HepG2 (cell line): ENCODE measurements around the gene SZRD1. TPM values are rescaled to one million over a fixed set of nuclear protein-coding genes. Genes with fewer than 3 reads are reported as not detected.

ENCODE experiments used
- CBX1 ChIP-seq: IDR thresholded peaks from one replicate; pipeline ENCODE4 v1.6.1; 2016; ENCODE audit warnings: antibody characterized with exemption, low read depth
- HOXA3 ChIP-seq: sonication (generic); formaldehyde crosslinking; IDR thresholded peaks from 2 replicates; pipeline ENCODE4 v1.5.0; 2020; ENCODE audit warnings: missing genetic modification reagents
- IRF2 ChIP-seq: IDR thresholded peaks from 2 replicates; pipeline ENCODE4 v1.6.1; 2018; ENCODE audit warnings: missing genetic modification reagents, missing compliant biosample characterization
- MBNL3 ChIP-seq: fragments of 250-450 bp; sonication (Bioruptor Pico); conservative IDR thresholded peaks from 2 replicates; pipeline ENCODE4 v1.8.0; 2022; ENCODE audit warnings: mild to moderate bottlenecking, inconsistent platforms
- MED8 ChIP-seq: sonication (generic); formaldehyde crosslinking; IDR thresholded peaks from 2 replicates; pipeline ENCODE4 v1.8.1; 2023; ENCODE audit warnings: mild to moderate bottlenecking, missing genetic modification reagents; ENCODE audit not compliant: insufficient replicate concordance
- NFKBIZ ChIP-seq: IDR thresholded peaks from 2 replicates; pipeline ENCODE4 v1.6.1; 2018; ENCODE audit warnings: missing genetic modification reagents, missing compliant biosample characterization
- NR2F1 ChIP-seq, 2 experiments: fragments of 450-650 bp in 1 of 2; formaldehyde crosslinking in 1 of 2; IDR thresholded peaks; 2 replicates each; pipeline versions ENCODE4 v1.5.0 to v1.6.1; 2016 to 2020; ENCODE audit warnings: mild to moderate bottlenecking in 1 of 2, missing compliant biosample characterization in 1 of 2, missing genetic modification reagents in 1 of 2, moderate library complexity in 1 of 2
- RXRA ChIP-seq: sonication (generic); formaldehyde crosslinking; IDR thresholded peaks from 2 replicates; pipeline ENCODE4 v1.5.1; 2020; ENCODE audit warnings: missing genetic modification reagents
- SKI ChIP-seq: fragments of 450-650 bp; IDR thresholded peaks from one replicate; pipeline ENCODE4 v1.6.1; 2018; ENCODE audit warnings: mild to moderate bottlenecking; ENCODE audit not compliant: partially characterized antibody
- SMAD1 ChIP-seq: sonication (generic); formaldehyde crosslinking; IDR thresholded peaks from 2 replicates; pipeline ENCODE4 v1.4.0; 2020; ENCODE audit warnings: missing genetic modification reagents, low read depth, mild to moderate bottlenecking, borderline replicate concordance
- YEATS4 ChIP-seq: sonication (generic); formaldehyde crosslinking; IDR thresholded peaks from 2 replicates; pipeline ENCODE4 v1.4.0; 2020; ENCODE audit warnings: missing genetic modification reagents, borderline replicate concordance
- ZNF136 ChIP-seq: sonication (generic); formaldehyde crosslinking; IDR thresholded peaks from 2 replicates; pipeline ENCODE4 v1.8.1; 2022; ENCODE audit warnings: low read depth, mild to moderate bottlenecking, moderate library complexity, missing genetic modification reagents
- ZNF556 ChIP-seq: sonication (generic); formaldehyde crosslinking; IDR thresholded peaks from 2 replicates; pipeline ENCODE4 v1.4.0; 2020; ENCODE audit warnings: mild to moderate bottlenecking, missing genetic modification reagents, borderline replicate concordance
- ZNF713 ChIP-seq: sonication (generic); formaldehyde crosslinking; IDR thresholded peaks from 2 replicates; pipeline ENCODE4 v1.4.0; 2020; ENCODE audit warnings: mild to moderate bottlenecking, missing genetic modification reagents
- ZSCAN31 ChIP-seq: sonication (generic); formaldehyde crosslinking; IDR thresholded peaks from 2 replicates; pipeline ENCODE4 v1.5.0; 2020; ENCODE audit warnings: low read depth, mild to moderate bottlenecking, missing genetic modification reagents
- polyA plus RNA-seq, 8 experiments: library from polyadenylated mRNA; depleted of rRNA in 3 of 8; stranded (reverse) in 7 of 8; unstranded in 1 of 8; fragments of >200 nt; fragmentation: Illumina TruSeq in 4 of 8; extraction: Trizol in 4 of 8; gene quantifications; 2 replicates each; pipeline versions ENCODE4 v1.2.1 to v1.2.3, GENCODE V29; 2011 to 2016; ENCODE audit warnings: low read depth in 4 of 8, missing spikeins in 1 of 8, mixed read lengths in 1 of 8; ENCODE audit not compliant: insufficient read depth in 1 of 8
- total RNA-seq, 5 experiments: library from RNA; depleted of rRNA; stranded (reverse); fragments of >200 nt; fragmentation: Illumina TruSeq; extraction: Trizol; gene quantifications; 2 replicates each; pipeline ENCODE4 v1.2.3, GENCODE V29; 2016; ENCODE audit warnings: low read depth in 1 of 5
- TF ChIP-seq, protein P1 (sequence below): sonication (generic); formaldehyde crosslinking; IDR thresholded peaks from 2 replicates; pipeline ENCODE4 v1.5.0; 2020; ENCODE audit warnings: mild to moderate bottlenecking, missing genetic modification reagents
- TF ChIP-seq, protein P2 (sequence below): sonication (generic); formaldehyde crosslinking; IDR thresholded peaks from 2 replicates; pipeline ENCODE4 v1.4.0; 2020; ENCODE audit warnings: mild to moderate bottlenecking, missing genetic modification reagents
- TF ChIP-seq, protein P3 (sequence below): sonication (generic); formaldehyde crosslinking; IDR thresholded peaks from 2 replicates; pipeline ENCODE4 v1.8.1; 2022; ENCODE audit warnings: mild to moderate bottlenecking, missing genetic modification reagents
- TF ChIP-seq, protein P4 (sequence below): sonication (generic); formaldehyde crosslinking; IDR thresholded peaks from 2 replicates; pipeline ENCODE4 v1.9.0; 2021; ENCODE audit warnings: missing genetic modification reagents, borderline replicate concordance
- TF ChIP-seq, protein P5 (sequence below): sonication (generic); formaldehyde crosslinking; IDR thresholded peaks from 2 replicates; pipeline ENCODE4 v1.9.0; 2022; ENCODE audit warnings: missing genetic modification reagents, mild to moderate bottlenecking, borderline replicate concordance

Gene SZRD1
- total and polyA plus RNA-seq, 2 of the 13 experiments (the other 11 are each of a cell fraction or from before 2014, with no cell fraction given) = 28.5 to 41.4 TPM

DNA sequence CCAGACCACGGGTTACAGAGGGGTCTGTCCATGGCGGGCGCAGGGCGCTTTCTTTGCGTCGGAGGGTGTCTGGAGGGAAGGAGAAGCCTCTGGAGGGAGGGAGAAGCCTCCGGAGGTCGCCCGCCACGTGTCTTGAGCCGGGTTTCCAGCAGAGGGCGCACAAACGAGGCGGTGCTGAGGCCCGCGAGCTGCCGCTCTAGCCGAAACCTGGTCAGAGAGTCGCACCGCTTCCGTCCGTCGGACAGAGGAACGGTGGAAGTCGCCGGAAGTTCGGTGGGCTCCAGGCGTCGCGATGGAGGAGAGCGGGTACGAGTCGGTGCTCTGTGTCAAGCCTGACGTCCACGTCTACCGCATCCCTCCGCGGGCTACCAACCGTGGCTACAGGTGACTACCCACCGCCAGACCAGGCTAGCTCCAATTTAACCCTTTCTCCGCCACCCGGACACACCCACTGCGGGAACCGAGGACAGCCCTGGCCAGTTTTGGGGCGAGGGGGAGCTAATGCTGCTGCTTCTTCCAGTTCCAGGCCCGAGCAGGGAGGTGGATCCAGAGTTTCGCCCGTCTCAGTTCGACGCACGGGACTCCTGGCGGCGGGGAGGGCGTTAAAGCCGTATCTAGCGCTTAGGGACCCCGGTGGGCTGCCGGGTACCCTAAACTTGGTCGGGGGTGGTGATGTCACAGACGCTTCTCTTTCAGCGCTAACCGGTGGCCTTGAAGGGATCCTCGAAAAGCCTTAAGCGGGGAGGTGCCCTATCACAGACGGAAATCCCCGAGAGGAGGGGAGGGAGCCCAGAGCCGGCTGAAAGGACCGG, 73.6 kb downstream of the SZRD1 start, which contains the start of gene NECAP2 (continued):
- TF ChIP-seq NFKBIZ (CRISPR knock-in tag) = peak; percentile 64; the same call in 1 of the 2 replicates
- TF ChIP-seq, protein P1, sequence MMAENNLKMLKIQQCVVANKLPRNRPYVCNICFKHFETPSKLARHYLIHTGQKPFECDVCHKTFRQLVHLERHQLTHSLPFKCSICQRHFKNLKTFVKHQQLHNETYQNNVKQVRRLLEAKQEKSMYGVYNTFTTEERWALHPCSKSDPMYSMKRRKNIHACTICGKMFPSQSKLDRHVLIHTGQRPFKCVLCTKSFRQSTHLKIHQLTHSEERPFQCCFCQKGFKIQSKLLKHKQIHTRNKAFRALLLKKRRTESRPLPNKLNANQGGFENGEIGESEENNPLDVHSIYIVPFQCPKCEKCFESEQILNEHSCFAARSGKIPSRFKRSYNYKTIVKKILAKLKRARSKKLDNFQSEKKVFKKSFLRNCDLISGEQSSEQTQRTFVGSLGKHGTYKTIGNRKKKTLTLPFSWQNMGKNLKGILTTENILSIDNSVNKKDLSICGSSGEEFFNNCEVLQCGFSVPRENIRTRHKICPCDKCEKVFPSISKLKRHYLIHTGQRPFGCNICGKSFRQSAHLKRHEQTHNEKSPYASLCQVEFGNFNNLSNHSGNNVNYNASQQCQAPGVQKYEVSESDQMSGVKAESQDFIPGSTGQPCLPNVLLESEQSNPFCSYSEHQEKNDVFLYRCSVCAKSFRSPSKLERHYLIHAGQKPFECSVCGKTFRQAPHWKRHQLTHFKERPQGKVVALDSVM (CRISPR knock-in tag) = peak; percentile 87
- TF ChIP-seq ZNF556 (CRISPR knock-in tag) = peak; percentile 94; the same call in 1 of the 2 replicates
- peak; percentile 98 for TF ChIP-seq IRF2 (CRISPR knock-in tag)
- TF ChIP-seq MED8 (CRISPR knock-in tag) = peak; percentile 72
- TF ChIP-seq, protein P2, sequence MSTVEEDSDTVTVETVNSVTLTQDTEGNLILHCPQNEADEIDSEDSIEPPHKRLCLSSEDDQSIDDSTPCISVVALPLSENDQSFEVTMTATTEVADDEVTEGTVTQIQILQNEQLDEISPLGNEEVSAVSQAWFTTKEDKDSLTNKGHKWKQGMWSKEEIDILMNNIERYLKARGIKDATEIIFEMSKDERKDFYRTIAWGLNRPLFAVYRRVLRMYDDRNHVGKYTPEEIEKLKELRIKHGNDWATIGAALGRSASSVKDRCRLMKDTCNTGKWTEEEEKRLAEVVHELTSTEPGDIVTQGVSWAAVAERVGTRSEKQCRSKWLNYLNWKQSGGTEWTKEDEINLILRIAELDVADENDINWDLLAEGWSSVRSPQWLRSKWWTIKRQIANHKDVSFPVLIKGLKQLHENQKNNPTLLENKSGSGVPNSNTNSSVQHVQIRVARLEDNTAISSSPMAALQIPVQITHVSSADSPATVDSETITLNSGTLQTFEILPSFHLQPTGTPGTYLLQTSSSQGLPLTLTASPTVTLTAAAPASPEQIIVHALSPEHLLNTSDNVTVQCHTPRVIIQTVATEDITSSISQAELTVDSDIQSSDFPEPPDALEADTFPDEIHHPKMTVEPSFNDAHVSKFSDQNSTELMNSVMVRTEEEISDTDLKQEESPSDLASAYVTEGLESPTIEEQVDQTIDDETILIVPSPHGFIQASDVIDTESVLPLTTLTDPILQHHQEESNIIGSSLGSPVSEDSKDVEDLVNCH (CRISPR knock-in tag) = 0 out of 2 replicates have a peak, but pooled peaks have one; percentile 34
- TF ChIP-seq RXRA = peak; percentile 72; the same call in 1 of the 2 replicates
- TF ChIP-seq, protein P3, sequence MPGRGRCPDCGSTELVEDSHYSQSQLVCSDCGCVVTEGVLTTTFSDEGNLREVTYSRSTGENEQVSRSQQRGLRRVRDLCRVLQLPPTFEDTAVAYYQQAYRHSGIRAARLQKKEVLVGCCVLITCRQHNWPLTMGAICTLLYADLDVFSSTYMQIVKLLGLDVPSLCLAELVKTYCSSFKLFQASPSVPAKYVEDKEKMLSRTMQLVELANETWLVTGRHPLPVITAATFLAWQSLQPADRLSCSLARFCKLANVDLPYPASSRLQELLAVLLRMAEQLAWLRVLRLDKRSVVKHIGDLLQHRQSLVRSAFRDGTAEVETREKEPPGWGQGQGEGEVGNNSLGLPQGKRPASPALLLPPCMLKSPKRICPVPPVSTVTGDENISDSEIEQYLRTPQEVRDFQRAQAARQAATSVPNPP (CRISPR knock-in tag) = peak; percentile 84
- TF ChIP-seq SKI = peak; percentile 75
- TF ChIP-seq ZNF136 (CRISPR knock-in tag) = no peak
- no peak for TF ChIP-seq NR2F1 (CRISPR knock-in tag; IDR thresholded peaks at IDR 0.05)
- TF ChIP-seq SMAD1 = no peak; the same call in 1 of the 2 replicates
- TF ChIP-seq MBNL3 (CRISPR knock-in tag) = no peak
- TF ChIP-seq, protein P4, sequence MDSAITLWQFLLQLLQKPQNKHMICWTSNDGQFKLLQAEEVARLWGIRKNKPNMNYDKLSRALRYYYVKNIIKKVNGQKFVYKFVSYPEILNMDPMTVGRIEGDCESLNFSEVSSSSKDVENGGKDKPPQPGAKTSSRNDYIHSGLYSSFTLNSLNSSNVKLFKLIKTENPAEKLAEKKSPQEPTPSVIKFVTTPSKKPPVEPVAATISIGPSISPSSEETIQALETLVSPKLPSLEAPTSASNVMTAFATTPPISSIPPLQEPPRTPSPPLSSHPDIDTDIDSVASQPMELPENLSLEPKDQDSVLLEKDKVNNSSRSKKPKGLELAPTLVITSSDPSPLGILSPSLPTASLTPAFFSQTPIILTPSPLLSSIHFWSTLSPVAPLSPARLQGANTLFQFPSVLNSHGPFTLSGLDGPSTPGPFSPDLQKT (CRISPR knock-in tag) = peak; percentile 64; the same call in 1 of the 2 replicates
- peak; percentile 95 for TF ChIP-seq HOXA3
- TF ChIP-seq ZSCAN31 = peak; percentile 97
- TF ChIP-seq YEATS4 (CRISPR knock-in tag) = peak; percentile 92
- peak; percentile 85 for TF ChIP-seq CBX1
- TF ChIP-seq, protein P5, sequence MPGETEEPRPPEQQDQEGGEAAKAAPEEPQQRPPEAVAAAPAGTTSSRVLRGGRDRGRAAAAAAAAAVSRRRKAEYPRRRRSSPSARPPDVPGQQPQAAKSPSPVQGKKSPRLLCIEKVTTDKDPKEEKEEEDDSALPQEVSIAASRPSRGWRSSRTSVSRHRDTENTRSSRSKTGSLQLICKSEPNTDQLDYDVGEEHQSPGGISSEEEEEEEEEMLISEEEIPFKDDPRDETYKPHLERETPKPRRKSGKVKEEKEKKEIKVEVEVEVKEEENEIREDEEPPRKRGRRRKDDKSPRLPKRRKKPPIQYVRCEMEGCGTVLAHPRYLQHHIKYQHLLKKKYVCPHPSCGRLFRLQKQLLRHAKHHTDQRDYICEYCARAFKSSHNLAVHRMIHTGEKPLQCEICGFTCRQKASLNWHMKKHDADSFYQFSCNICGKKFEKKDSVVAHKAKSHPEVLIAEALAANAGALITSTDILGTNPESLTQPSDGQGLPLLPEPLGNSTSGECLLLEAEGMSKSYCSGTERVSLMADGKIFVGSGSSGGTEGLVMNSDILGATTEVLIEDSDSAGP = peak; percentile 97
- TF ChIP-seq ZNF713 = 0 out of 2 replicates have a peak, but pooled peaks have one; percentile 39
